Neural crest cell (in vitro differentiated cells): Measurements from ENCODE around the gene FAM83F. TPM values are rescaled to one million over a fixed set of nuclear protein-coding genes. Genes with fewer than 3 reads are reported as not detected.

Source experiments
- DNase-seq: peaks from one replicate; pipeline ENCODE4 v3.0.0; 2021; ENCODE audit warnings: low read depth, mixed read lengths, low spot score
- H3K27ac Mint-ChIP-seq: one replicate; pipeline ENCODE4 v1.8.0; 2021; ENCODE audit warnings: mild to moderate bottlenecking, mixed read lengths; ENCODE audit not compliant: unreplicated experiment
- H3K27me3 Mint-ChIP-seq: 2 replicates; pipeline ENCODE4 v1.8.0; 2021; ENCODE audit warnings: low read depth, mild to moderate bottlenecking, mixed read lengths
- H3K36me3 Mint-ChIP-seq: 2 replicates; pipeline ENCODE4 v1.8.0; 2021; ENCODE audit warnings: low read depth, mild to moderate bottlenecking, mixed read lengths
- H3K4me1 Mint-ChIP-seq: 2 replicates; pipeline ENCODE4 v1.8.0; 2021; ENCODE audit warnings: mixed read lengths
- H3K4me3 Mint-ChIP-seq: one replicate; pipeline ENCODE4 v1.8.0; 2021; ENCODE audit warnings: mild to moderate bottlenecking, mixed read lengths
- H3K9me3 Mint-ChIP-seq: 2 replicates; pipeline ENCODE4 v1.8.0; 2021; ENCODE audit warnings: mixed read lengths
- total RNA-seq: library from RNA; stranded (reverse); gene quantifications from 2 replicates; pipeline ENCODE4 v1.2.1, GENCODE V29; 2021
- TF ChIP-seq, protein P1 (sequence below): fragments of 200-600 bp; sonication (generic); conservative IDR thresholded peaks from 2 replicates; pipeline ENCODE4 v1.5.0; 2021; ENCODE audit warnings: antibody characterized with exemption, mild to moderate bottlenecking

FAM83F gene
- total RNA-seq, 1 donor from 2014 or later = 3.1 TPM

DNA sequence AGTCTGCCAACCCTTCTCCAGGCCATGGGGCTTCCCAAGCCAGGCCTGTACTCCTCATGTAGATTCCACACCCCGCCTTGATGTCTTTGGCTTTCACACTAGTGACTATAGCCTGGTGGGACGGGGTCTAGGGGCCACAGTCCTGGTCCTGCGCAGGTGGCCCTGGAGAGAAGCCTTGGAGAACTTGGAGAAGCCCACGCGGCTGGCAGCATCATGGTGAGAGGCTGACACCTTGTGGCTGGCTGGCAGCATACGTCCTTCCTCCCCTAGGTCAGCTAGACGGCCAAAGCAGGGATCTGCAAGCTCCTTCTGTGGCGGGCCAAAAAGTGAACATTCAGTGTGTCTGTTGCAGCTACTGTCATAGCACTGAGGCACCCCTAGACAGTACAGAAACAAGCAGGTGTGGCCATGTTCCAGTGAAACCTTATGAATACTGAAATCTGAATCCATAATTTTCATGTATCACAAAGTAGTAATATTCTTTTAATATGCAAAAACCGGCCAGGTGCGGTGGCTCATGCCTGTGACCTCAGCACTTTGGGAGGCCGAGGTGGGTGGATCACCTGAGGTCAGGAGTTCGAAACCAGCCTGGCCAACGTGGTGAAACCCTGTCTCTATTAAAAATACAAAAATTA, 42.0 kb downstream of the FAM83F start:
- Mint-ChIP-seq H3K4me1 (no peaks in the 10 kb centered on the region), H3K4me3 (no peak overlapping the region), H3K36me3 (no peaks in the 10 kb centered on the region), H3K27me3 (peaks cover 54% of the 10 kb centered on the region), H3K27ac (no peak overlapping the region), H3K9me3 (no peaks in the 10 kb centered on the region)
- TF ChIP-seq, protein P1, sequence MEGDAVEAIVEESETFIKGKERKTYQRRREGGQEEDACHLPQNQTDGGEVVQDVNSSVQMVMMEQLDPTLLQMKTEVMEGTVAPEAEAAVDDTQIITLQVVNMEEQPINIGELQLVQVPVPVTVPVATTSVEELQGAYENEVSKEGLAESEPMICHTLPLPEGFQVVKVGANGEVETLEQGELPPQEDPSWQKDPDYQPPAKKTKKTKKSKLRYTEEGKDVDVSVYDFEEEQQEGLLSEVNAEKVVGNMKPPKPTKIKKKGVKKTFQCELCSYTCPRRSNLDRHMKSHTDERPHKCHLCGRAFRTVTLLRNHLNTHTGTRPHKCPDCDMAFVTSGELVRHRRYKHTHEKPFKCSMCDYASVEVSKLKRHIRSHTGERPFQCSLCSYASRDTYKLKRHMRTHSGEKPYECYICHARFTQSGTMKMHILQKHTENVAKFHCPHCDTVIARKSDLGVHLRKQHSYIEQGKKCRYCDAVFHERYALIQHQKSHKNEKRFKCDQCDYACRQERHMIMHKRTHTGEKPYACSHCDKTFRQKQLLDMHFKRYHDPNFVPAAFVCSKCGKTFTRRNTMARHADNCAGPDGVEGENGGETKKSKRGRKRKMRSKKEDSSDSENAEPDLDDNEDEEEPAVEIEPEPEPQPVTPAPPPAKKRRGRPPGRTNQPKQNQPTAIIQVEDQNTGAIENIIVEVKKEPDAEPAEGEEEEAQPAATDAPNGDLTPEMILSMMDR = peak; percentile 83
- DNase-seq = peak; percentile 67

GRCh38 chr22:40037320-40037719, 42.6 kb downstream of the FAM83F start:
- Mint-ChIP-seq H3K4me1 (no peaks in the 10 kb centered on the region), H3K36me3 (no peaks in the 10 kb centered on the region), H3K9me3 (no peaks in the 10 kb centered on the region), H3K4me3 (no peak overlapping the region), H3K27me3 (peaks cover 59% of the 10 kb centered on the region), H3K27ac (no peak overlapping the region)
- TF ChIP-seq, protein P1 = no peak
- no peak for DNase-seq

- Mint-ChIP-seq H3K36me3 (no peaks in the 10 kb centered on the region), H3K27ac (no peak overlapping the region), H3K4me3 (peak overlapping the region; percentile 18), H3K9me3 (no peaks in the 10 kb centered on the region), H3K4me1 (peaks cover 13% of the 10 kb centered on the region), H3K27me3 (peaks cover 75% of the 10 kb centered on the region)
- DNase-seq = no peak
- TF ChIP-seq, protein P1 = no peak
Measured at GRCh38 chr22:40039482-40040115, 44.8 kb downstream of the FAM83F start.

- H3K4me1 Mint-ChIP-seq = peaks cover 18% of the 10 kb centered on the region
- H3K27ac Mint-ChIP-seq = no peak overlapping the region
- H3K27me3 Mint-ChIP-seq = peaks cover 74% of the 10 kb centered on the region
- no peak for DNase-seq
- H3K9me3 Mint-ChIP-seq = no peaks in the 10 kb centered on the region
- H3K4me3 Mint-ChIP-seq = no peak overlapping the region
- no peaks in the 10 kb centered on the region for H3K36me3 Mint-ChIP-seq
- TF ChIP-seq, protein P1 = no peak
Measured at GRCh38 chr22:40040927-40041326, 46.2 kb downstream of the FAM83F start.

GRCh38 chr22:40041366-40042137, 46.8 kb downstream of the FAM83F start:
- TF ChIP-seq, protein P1 = no peak
- no peaks in the 10 kb centered on the region for H3K36me3 Mint-ChIP-seq
- H3K4me1 Mint-ChIP-seq = peaks cover 22% of the 10 kb centered on the region
- no peak overlapping the region for H3K27ac Mint-ChIP-seq
- no peak overlapping the region for H3K4me3 Mint-ChIP-seq
- DNase-seq = no peak
- peaks cover 74% of the 10 kb centered on the region for H3K27me3 Mint-ChIP-seq
- H3K9me3 Mint-ChIP-seq = no peaks in the 10 kb centered on the region
